ENCODE data around the gene GTPBP3. TPM values are rescaled to one million over a fixed set of nuclear protein-coding genes. Genes with fewer than 3 reads are reported as not detected.

GTPBP3 gene
- total RNA-seq, 1 experiment from 2014 or later = 73.0 TPM

DNA sequence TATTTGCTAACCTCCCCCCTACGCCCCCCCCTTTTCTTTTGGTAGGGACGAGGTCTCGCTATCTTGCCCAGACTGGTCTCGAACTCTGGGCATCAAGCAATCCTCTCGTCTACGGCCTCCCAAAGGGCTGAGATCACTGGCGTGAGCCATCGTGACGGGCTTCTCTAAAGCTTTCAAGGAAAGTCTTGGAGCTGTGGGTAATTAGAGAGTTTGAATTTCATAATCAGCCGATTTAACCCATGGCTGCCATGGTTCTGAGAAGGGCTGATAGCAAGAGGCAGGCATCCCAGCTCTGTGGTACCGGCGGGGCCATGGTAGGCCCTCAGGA is 33.4 kb upstream of the GTPBP3 start:
- H3K36me3 ChIP-seq (ENCODE audit: control insufficient read depth in 1 of 2, insufficient read depth in 2 of 2, low read length in 2 of 2) = no peaks in the 10 kb centered on the region; a peak in 1 of 4 replicates
- no peaks in the 10 kb centered on the region for H3K9me2 ChIP-seq (ENCODE audit: insufficient read depth)
- TF ChIP-seq, protein P1, sequence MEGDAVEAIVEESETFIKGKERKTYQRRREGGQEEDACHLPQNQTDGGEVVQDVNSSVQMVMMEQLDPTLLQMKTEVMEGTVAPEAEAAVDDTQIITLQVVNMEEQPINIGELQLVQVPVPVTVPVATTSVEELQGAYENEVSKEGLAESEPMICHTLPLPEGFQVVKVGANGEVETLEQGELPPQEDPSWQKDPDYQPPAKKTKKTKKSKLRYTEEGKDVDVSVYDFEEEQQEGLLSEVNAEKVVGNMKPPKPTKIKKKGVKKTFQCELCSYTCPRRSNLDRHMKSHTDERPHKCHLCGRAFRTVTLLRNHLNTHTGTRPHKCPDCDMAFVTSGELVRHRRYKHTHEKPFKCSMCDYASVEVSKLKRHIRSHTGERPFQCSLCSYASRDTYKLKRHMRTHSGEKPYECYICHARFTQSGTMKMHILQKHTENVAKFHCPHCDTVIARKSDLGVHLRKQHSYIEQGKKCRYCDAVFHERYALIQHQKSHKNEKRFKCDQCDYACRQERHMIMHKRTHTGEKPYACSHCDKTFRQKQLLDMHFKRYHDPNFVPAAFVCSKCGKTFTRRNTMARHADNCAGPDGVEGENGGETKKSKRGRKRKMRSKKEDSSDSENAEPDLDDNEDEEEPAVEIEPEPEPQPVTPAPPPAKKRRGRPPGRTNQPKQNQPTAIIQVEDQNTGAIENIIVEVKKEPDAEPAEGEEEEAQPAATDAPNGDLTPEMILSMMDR (IDR thresholded peaks at IDR 0.05 in 2 of 3, conservative IDR thresholded peaks at IDR 0.05 in 1 of 3; ENCODE audit: borderline replicate concordance in 1 of 3, insufficient read depth in 1 of 3, low read depth in 2 of 3, low read length in 2 of 3) = no peak
- TF ChIP-seq ZFX (IDR thresholded peaks at IDR 0.05) (no peak), TCF7L2 (IDR thresholded peaks at IDR 0.05; ENCODE audit: borderline replicate concordance, extremely low read depth, insufficient read depth, insufficient read length) (no peak), EGR1 (IDR thresholded peaks at IDR 0.05; ENCODE audit: low read depth) (no peak), ELF1 (IDR thresholded peaks at IDR 0.05; ENCODE audit: borderline replicate concordance, low read depth) (no peak)
- H3K9me3 ChIP-seq (ENCODE audit: control insufficient read depth in 1 of 2, insufficient read depth in 1 of 2, low read depth in 1 of 2, low read length in 2 of 2) = no peaks in the 10 kb centered on the region
- peak overlapping the region in 1 of 2 experiments; percentile 54; a peak in 1 of 4 replicates for H3K4me3 ChIP-seq (replicated peaks in 1 of 2; ENCODE audit: low read depth in 1 of 2, low read length in 2 of 2)
- POLR2A ChIA-PET = interaction anchor here (0.9 to 3.1 kb wide), 2 partner anchors 11 to 24 kb away, joined by 3 to 22 read pairs; no protein-coding TSS in a partner anchor
- peak overlapping the region; percentile 71 for H3K4me2 ChIP-seq (ENCODE audit: low read length)
- peaks cover 12% of the 10 kb centered on the region for H3K79me2 ChIP-seq (ENCODE audit: insufficient read depth, low read length)
- no peaks in the 10 kb centered on the region for H4K20me1 ChIP-seq (ENCODE audit: insufficient read depth)
- H3K4me1 ChIP-seq (ENCODE audit: control insufficient read depth in 1 of 2, insufficient read depth in 2 of 2, low read length in 2 of 2) = peaks cover 36 to 59% of the 10 kb centered on the region in 2 experiments
- intact Hi-C loops (cut with micrococcal nuclease) = no loop called here
- BruUV-seq (replicated peaks) = no TSS peak
- peak overlapping the region; percentile 25; the same call in 1 of the 2 replicates for H3K27ac ChIP-seq (ENCODE audit: low read depth, low read length)
- CTCF ChIA-PET = interaction anchor here (2.1 kb wide), 1 partner anchor 12 kb away, joined by 33 read pairs; no protein-coding TSS in a partner anchor
- H3K9ac ChIP-seq (ENCODE audit: low read length) = no peak overlapping the region
- no peak overlapping the region for H2AFZ ChIP-seq (ENCODE audit: low read depth, low read length, poor library complexity, severe bottlenecking)
- H3K27me3 ChIP-seq (ENCODE audit: insufficient read depth, low read length) = no peaks in the 10 kb centered on the region
- RAD21 ChIA-PET (ENCODE audit: low non-redundant PET in 1 of 2, low total read pairs in 2 of 2, uncharacterized antibody in 2 of 2, unreplicated experiment in 2 of 2) = no interaction called here
- DNase-seq (ENCODE audit: low read depth, low spot score) = no peak
- ATAC-seq = no peak
